GM21528 (cell line): ENCODE data around the gene CCDC7.
"Not testable (repeated sequence)": the region's sequence is repeated elsewhere in the genome, so short reads cannot be mapped to it uniquely, and the experiment has no call there.

Source experiments
- ATAC-seq: cut with Tn5 transposase; IDR thresholded peaks from one replicate; pipeline ENCODE4 v1.9.1; 2021; ENCODE audit warnings: mild to moderate bottlenecking, moderate library complexity; ENCODE audit not compliant: unreplicated experiment, low FRiP score

Gene CCDC7

GRCh38 chr10:32548208-32548607 lies 102.3 kb downstream of the CCDC7 start:
- ATAC-seq: no peak

DNA sequence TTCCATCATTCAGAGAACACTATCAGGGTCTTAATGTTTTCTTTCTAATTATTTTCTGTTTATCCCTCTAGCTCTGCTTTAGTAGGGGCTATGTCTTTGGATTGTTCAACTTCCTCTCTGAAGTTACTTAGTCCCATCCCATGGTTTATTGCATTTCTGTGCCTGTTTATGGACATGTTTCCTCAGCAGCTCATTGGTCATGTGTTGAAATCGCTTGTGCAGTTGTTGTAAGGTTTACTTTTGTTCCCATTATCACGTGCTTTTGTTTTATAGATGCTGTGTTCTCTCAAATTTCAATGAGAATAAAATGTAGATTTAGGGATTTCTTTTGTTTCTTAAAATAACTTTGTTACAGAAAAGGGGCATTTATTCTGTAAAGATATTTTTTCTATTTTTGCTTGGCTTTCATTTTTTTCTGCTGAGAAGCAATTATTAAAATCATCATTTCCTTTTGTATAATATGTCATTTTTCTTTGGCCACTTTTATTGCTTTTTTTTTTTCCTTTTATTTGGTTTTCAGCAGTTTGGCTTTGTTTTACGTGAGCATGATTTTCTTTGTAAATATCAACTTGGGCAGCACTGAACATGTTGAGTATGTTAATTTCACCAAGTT lies 110.9 kb downstream of the CCDC7 start:
- no peak for ATAC-seq

GRCh38 chr10:32562695-32563094 lies 116.8 kb downstream of the CCDC7 start:
- not testable (repeated sequence) for ATAC-seq

- ATAC-seq: no peak
These were observed 131.5 kb downstream of the CCDC7 start for GRCh38 chr10:32577448-32577847.

GRCh38 chr10:32582946-32583345 lies 137.0 kb downstream of the CCDC7 start:
- no peak for ATAC-seq

DNA sequence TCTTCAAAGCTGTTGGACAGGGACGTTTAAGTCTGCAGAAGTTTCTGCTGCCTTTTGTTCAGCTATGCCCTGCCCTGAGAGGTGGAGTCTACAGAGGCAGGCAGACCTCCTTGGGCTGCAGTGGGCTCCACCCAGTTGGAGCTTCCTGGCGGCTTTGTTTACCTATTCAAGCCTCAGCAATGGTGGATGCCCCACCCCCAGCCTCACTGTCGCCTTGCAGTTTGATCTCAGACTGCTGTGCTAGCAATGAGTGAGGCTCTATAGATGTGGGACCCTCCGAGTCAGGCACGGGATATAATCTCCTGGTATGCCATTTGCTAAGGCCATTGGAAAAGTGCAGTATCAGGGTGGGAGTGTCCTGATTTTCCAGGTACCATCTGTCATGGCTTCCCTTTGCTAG lies 152.1 kb downstream of the CCDC7 start:
- ATAC-seq: not testable (repeated sequence)

GRCh38 chr10:32600317-32600716 lies 154.4 kb downstream of the CCDC7 start:
- ATAC-seq: no peak

GRCh38 chr10:32601562-32601961 lies 155.6 kb downstream of the CCDC7 start:
- not testable (repeated sequence) for ATAC-seq

GRCh38 chr10:32605787-32606186 lies 159.8 kb downstream of the CCDC7 start:
- no peak for ATAC-seq

- not testable (repeated sequence) for ATAC-seq
These were observed 164.6 kb downstream of the CCDC7 start for GRCh38 chr10:32610543-32610942.

DNA sequence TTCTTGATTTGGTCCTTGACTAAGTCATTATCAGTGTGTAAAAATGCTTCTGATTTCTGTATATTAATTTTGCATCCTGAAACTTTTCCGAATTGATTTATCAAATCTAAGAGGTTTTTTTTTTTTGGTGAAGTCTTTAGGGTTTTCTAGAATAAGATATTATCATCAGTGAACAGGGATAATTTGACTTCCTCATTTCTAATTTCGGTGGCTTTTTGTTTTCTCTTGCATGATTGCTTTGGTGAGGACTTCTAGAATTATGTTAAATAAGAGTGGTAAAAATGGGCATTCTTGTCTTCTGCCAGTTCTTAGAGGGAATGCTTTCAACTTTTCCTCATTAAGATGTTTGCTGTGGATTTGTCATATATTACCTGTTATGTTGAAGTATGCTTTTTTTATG lies 170.5 kb downstream of the CCDC7 start:
- ATAC-seq: no peak

- no peak for ATAC-seq
These were observed 172.5 kb downstream of the CCDC7 start for GRCh38 chr10:32618482-32618881.

DNA sequence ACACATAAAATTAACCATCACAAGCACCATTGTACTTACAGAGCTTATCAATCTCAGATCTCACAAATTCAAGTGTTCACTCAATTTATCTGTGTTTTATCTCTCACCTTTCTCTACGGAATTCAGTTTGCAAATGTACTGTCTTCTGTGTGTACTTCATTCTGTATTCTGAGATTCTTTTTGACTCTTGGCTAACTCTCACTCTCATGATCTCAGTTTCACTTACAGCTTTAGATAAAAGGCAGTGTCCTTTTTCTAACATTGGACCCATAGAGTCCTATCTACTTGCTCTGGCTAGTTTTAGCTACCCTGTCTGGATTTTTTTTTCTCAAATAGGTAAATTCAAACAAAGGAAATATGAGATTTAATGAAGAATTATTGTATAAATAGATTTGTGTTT lies 176.0 kb downstream of the CCDC7 start:
- ATAC-seq: no peak

DNA sequence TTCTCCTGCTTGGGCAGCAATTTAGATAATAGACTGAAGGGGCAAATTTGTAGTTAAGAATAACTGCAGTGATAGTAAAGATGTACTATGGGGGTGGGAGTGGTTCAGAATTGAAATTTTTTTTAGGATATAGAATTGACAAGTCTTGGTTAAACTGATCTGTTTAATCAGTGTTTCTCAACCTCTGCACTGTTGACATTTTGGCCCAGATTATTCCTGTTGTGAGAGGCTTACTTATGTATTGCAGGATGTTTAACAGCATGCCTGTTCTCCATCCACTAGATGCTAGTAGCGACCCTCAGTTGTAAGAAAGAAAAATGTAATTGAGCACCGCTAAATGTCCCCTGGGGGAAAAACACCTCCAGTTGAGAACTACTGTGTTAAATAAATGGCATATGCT lies 176.5 kb downstream of the CCDC7 start:
- no peak for ATAC-seq

GRCh38 chr10:32627183-32627582 lies 181.2 kb downstream of the CCDC7 start:
- ATAC-seq: no peak

DNA sequence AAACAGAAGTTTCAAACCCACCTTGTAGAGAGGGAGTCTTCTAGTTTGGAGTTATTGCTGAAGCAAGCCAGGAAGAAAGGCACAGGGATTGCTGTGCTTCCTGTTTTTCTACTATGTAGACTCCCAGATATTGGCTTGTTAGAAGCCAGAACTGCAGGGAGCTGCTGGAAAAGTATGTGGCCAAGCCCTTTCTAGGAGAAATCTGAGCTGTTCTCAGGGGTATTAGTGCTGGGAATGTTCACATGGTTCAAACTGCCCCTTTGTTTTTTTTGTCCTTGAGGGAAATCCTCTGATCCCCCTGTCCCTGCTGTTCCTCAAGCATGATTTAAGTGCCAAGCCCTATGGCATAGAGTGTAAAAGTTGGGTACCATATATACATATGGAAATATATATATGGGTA lies 184.0 kb downstream of the CCDC7 start:
- ATAC-seq: no peak

- ATAC-seq: no peak
These were observed 200.6 kb downstream of the CCDC7 start for GRCh38 chr10:32646535-32646934.

- ATAC-seq: no peak
These were observed 204.3 kb downstream of the CCDC7 start for GRCh38 chr10:32650246-32650655.

DNA sequence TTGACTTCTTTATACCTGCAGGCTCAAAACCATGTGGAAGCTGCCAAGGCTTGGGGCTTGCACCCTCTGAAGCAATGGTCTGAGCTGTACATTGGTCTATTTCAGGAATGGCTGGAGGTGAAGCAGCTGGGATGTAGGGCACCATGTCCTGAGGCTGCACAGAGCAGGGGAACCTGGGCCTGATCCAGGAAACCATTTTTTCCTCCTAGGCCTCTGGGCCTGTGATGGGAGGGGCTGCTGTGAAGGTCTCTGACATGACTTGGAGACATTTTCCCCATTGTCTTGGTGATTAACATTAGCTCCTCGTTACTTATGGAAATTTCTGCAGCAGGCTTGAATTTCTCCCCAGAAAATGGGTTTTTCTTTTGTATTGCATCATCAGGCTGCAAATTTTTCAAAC lies 211.5 kb downstream of the CCDC7 start:
- not testable (repeated sequence) for ATAC-seq

DNA sequence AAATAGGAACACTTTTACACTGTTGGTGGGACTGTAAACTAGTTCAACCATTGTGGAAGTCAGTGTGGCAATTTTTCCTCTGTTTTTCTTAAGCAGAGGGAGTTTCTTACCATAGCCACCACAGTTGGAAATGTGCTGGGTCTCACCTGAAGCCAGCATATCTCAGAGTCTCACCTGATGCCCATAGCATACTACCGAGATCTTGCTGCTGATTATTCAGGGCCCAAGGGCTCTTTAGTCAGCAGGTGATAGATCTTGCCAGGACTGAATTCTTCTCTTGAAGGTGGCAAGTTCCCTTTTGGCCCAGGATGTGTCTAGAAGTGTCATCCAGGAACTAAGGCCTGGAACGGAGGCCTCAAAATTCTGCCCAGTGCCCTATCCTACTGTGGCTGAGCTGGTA lies 215.4 kb downstream of the CCDC7 start:
- no peak for ATAC-seq

- ATAC-seq: no peak
These were observed 235.0 kb downstream of the CCDC7 start for GRCh38 chr10:32680803-32681557.

- no peak for ATAC-seq
These were observed 238.4 kb downstream of the CCDC7 start for GRCh38 chr10:32684291-32684690.
